ENCODE results near the gene TNFSF8.

DNA sequence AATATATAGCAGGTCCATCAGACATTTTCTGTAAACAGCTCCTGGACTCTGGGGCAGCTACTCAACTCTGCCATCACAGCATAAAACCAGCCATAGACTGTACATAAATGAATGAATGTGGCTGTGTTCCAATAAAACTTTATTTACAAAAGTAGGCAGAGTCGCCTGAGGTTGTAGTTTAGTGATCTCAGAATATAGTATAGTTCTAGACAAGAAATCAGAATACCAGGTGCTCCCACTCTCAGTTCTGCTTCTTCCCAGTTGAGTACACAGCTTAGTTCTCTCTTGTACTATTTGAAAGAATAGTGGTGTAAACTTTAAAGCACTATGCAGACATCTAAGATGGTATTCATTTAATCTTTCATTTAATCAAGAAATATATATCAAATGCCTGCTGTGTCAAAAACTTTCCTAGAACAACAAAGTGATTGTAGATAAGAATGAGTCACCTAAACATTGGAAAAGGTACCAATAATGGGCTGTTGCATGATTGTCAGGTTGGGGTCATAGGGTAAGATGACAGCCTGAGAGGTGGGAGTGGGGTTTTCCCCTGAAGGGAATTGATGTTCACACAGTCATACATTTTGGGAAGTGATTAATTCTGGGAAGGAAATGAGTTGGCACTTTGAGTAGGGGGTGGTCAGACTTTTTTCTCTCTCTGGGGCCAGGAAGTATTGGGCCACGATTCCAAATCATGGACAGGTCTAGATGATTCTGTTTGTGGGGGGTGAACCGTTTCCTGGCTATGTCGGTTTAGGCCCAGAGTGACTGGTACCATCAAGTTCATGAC, 37.0 kb downstream of the TNFSF8 start:
- TF ChIP-seq, protein P1, sequence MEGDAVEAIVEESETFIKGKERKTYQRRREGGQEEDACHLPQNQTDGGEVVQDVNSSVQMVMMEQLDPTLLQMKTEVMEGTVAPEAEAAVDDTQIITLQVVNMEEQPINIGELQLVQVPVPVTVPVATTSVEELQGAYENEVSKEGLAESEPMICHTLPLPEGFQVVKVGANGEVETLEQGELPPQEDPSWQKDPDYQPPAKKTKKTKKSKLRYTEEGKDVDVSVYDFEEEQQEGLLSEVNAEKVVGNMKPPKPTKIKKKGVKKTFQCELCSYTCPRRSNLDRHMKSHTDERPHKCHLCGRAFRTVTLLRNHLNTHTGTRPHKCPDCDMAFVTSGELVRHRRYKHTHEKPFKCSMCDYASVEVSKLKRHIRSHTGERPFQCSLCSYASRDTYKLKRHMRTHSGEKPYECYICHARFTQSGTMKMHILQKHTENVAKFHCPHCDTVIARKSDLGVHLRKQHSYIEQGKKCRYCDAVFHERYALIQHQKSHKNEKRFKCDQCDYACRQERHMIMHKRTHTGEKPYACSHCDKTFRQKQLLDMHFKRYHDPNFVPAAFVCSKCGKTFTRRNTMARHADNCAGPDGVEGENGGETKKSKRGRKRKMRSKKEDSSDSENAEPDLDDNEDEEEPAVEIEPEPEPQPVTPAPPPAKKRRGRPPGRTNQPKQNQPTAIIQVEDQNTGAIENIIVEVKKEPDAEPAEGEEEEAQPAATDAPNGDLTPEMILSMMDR (IDR thresholded peaks at IDR 0.05 in 4 of 5, conservative IDR thresholded peaks at IDR 0.05 in 1 of 5), result no peak
- TF ChIP-seq POLR2A (IDR thresholded peaks at IDR 0.05), result no peak
